HG03575 (cell line): ENCODE results near the gene PRDX4.
"Not testable (repeated sequence)": the region's sequence is repeated elsewhere in the genome, so short reads cannot be mapped to it uniquely, and the experiment has no call there.

Experiments used
- ATAC-seq: cut with Tn5 transposase; IDR thresholded peaks from one replicate; pipeline ENCODE4 v1.9.1; 2021; ENCODE audit not compliant: unreplicated experiment, insufficient number of reproducible peaks, low FRiP score; ENCODE audit errors: extremely low read depth

PRDX4 gene

DNA sequence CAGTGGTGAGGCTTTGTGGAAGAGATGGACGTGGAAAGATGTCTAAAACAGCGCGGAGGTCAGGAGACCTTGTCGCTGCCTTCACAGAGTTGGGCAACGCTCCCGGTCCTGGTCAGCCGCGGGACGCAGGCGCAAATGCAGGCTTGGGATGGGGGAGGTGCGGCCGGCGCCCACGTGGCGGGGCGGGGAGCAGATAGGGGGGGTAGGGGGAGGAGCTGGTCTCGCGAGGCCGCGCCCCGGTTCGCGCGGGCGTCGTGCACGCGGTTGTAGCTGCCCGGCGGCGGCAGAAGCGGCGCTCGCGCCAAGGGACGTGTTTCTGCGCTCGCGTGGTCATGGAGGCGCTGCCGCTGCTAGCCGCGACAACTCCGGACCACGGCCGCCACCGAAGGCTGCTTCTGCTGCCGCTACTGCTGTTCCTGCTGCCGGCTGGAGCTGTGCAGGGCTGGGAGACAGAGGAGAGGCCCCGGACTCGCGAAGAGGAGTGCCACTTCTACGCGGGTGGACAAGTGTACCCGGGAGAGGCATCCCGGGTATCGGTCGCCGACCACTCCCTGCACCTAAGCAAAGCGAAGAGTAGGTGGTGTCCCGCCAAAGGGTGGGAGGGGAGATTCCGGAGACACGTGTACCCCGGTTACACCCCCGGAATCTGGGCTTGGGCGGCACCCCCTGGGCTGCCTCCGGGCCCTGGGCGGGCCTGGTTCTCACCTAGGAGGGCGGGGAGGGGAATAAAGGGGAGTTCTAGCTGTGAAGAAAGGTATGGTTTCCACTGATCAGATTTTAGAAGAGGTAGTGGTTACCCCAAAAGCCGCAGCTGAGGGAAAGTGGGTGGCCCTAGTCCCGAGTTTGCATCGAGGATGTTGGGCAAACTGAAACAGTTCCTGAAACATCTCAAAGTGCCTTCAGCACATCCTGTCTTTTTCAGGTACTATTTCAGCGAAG, at the start of gene PRDX4:
Gene PRDX4 (plus strand): TSS at position 255 of the 939 bp plus-strand sequence. CDS start 78 bp downstream, at position 333.
- no peak for ATAC-seq

DNA sequence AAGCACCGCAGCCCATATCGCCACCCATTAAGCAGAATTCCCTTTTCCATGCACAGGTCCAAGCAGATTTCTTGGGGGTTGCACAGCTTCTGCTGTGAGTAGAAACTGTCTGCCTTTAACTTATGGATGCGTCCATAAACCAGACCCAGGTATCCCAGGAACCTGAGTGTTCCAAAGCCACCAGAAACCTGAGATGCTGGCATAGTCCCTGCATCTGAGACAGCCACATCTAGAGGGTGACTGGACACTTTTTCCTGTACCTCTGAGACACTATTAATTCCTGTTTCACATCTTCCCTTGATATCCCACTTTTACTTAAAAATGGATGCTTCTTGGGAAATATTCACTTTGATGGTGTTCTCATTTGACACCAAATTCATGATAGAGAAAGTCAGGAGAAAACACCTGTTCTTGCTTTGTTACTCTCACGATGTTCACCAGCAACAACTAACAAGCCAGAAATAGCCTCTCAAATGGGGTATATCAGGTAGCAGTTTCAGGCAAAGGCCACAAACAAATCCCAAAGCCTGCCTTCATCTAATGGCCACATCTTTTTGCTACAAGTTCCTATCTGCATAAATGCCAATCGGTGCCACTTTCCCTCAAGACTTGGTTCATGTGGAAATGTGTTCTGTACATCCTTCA, 45.5 kb upstream of the PRDX4 start:
- no peak for ATAC-seq

DNA sequence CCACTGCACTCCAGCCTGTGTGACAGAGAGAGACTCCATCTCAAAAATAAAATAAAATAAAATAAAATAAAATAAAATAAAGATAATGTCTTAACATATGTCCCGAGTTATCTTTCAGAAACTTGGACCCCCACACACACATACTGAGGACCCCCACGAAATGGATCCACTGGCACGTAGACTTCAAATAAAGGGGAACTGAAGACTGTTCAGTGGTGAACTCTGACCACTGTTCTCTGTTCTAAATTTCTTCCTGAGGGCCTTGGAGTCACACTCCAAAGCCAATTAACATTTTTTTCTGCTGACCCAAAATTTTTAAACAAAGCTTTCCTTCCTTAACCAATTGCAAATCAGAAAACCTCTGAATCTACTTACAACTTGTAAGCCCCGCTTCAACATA, 43.5 kb upstream of the PRDX4 start:
- ATAC-seq = no peak

DNA sequence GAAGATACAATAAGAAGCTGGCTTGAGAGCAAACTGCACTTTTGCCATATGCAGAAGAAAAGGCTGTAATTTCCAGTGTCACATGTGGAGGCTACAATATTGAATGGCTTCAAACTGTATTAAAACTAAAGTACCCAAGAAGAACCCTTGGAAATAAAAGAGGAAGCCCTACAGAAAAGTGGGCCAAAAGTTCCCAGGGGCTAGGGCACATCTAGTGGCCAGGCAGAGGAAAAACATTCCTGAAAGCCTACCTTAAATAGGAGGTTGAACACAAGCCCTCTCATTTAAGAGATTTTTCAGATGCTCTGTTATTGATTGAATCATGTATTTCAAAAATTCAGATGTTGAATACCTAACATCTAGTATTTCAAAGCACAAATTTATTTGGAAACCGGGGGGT, 40.6 kb upstream of the PRDX4 start:
- no peak for ATAC-seq

DNA sequence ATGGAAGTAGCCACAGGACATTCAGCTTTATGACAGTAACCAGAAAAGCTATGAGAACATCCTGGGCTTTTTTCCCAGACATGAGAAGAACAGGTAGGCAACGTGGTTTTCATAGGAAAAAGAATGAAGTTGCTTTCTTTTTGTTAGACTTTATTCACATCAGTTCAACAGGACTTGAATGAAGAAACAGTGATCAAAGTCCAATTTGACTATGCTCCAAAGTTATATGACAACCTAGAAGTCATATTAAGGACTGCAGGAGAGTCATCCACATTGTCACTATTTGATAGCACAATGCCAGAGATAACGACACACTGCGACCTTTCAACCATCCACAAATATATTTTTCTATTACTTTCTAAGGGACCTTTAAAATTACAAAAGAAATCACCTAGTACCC, 39.2 kb upstream of the PRDX4 start:
- ATAC-seq = no peak

DNA sequence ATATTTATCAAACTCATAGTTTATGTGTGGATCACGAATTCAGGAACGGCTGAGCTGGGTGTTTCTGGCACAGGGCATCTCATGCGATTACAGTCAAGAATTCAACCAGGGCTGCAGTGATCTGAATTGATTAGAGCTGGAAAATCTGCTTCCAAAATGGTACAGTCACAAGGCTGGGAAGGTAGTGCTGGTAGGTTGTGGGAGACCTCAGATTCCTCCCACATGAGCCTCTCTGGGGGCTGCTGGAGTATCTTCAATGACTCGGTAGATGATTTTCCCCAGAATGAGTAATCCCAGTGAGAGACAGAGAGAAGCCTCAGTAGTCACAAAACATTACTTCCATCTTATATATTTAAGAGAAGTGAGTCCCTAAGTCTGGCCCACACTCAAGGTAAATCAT, 36.2 kb upstream of the PRDX4 start:
- no peak for ATAC-seq

DNA sequence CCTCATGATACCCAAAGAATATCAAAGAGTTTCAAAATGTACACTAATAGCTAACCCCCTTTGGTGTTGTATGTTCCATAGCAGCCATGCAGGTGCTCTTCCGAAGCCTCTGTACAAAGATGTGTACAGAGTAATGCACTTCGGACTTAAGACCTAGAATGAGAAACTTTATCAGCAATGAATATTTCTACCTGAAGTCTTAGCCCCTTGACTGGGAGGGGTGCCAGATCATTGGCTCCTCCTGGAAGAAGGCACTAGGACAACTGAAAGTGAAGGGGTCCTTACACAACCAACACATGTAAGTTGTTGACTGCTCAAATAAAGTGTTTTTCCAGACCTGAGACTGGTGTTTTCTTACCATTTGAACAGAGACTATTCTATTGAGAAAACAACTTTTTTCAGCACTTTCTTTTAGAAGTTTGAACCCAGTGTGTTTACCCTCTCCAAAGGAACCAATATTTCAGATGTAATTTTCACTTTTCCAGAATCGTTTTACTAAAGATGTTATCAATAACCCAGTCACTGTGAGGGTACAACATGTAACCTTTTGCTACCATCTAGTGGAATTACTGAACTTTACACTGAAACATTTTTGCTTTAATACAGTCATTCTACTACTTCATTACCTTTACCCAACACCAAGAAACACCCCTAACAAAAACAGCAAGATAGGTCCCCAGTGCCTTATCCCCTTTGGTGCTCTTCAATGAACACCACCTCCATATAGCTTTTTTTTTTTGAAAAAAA, 33.3 kb upstream of the PRDX4 start:
- no peak for ATAC-seq

DNA sequence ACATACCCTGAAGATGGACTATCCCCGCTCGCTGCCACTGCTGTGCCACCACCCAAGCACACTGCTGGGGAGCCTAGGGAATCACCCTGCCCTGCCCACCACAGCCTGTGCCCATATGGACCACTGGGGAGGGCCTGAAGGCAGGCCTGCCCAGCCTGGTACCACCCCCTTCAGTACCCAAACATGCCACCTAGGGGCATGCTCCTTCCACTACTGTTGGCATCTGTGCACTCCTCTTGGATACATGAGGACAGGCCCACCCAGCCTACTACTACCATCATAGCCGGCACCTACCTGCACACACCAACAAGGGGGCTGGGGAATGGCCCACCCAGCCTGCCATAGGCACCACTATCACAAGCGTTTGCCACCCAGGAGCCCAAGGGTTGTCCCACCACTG, 30.1 kb upstream of the PRDX4 start:
- no peak for ATAC-seq

DNA sequence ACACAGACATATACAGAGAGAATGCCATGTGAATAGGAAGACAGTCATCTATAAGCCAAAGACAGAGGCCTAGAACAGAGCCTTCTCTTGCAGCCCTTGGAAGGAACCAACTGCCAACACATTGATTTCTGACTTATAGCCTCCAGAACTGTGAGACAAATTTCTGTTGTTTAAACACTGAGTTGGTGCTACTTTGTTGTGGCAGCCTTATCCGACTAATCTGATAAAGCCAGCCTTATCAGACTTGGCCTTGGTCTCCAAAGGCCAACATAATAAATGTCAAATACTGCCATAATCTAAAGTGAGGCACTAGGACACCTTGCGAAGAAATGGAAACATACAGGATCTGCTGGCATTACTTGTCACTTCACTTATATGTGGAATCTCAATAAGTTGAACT, 24.3 kb upstream of the PRDX4 start:
- ATAC-seq = no peak

DNA sequence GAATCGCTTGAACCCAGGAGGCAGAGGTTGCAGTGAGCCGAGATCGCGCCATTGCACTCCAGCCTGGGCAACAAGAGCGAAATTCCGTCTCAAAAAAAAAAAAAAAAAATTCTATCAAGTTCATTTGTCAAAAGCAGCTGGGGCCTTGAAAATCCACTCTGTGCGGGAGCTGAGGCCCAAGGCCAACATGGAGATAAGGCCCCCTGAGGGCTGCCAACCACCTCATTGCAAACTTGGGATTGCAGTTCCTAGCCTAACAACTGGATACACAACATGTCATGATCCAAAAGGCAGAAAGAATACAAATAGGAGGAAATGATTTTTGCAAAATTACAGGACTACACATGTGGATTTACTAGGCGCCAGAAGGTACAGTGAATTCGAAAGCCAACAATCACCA, 22.5 kb upstream of the PRDX4 start:
- no peak for ATAC-seq

DNA sequence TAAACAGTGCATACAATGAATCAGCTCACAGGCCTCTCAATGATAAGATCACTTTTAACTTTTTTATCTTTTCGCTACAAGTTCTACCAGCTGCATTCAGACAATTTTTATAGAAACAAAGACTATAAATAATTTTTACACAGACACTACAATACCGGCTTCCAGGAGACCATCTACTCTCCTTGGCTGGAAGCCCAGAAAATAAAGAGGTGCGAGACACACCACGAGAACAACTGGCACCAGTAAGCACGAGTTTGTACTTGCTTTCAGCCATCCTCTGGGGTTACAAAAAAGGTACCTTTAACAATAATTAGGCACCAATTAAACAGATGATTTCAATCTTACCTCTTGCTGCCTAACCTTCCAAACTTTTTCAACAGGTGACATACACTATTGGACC, 11.2 kb upstream of the PRDX4 start:
- no peak for ATAC-seq

DNA sequence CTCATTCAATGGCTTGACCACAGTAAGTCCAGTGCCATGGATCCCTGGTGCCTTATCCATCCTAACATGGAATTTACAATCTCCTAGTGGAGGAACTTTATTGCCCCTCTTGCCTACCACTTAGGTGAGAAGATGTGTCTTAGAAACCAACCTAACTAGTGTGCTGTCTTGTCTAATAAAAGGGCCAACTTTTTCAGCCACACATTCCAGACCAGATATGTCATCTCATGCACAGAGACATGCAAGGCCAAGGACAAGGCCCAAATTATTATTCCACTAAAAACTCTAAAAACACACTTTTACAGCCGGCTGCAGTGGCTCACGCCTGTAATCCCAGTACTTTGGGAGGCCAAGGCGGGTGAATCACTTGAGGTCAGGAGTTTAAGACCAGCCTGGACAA, 10.6 kb upstream of the PRDX4 start:
- no peak for ATAC-seq

DNA sequence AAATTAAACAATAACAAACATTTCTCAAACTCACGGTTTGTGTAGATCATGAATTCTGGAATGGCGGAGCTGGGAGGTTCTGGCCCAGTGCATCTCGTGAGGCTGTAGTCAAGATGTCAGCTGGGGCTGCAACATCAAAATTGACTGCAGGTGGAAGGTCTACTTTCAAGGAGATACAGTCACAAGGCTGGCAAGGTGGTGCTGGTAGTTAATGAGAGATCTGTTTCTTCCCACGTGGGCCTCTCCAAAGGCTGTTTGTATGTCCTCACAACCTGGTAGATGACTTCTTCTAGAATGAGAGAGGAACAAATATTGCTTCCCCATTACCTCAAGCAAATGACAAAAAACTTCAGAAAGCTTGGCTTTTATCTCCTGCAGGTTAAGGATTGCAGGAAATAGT, 8.0 kb upstream of the PRDX4 start:
- no peak for ATAC-seq

DNA sequence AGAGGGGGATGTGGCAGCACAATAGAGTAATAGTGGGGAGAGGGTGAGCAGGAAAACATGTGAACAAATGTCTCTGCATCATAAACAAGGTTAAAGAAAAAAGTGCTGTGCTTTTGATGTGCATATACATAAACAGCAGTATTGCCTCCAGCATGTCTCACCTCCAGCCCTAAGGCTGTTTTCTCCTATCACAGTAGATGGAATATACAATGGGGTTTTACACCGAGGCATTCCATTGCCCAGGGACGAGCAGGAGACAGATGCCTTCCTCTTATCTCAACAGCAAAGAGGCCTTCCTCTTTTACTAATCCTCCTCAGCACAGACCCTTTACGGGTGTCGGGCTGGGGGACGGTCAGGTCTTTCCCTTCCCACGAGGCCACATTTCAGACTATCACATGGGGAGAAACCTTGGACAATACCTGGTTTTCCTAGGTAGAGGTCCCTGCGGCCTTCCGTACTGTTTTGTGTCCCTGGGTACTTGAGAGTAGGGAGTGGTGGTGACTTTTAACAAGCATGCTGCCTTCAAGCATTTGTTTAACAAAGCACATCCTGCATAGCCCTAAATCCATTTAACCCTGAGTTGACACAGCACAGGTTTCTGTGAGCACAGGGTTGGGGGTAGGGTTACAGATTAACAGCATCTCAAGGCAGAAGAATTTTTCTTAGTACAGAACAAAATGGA, 7.1 kb upstream of the PRDX4 start:
- not testable (repeated sequence) for ATAC-seq

DNA sequence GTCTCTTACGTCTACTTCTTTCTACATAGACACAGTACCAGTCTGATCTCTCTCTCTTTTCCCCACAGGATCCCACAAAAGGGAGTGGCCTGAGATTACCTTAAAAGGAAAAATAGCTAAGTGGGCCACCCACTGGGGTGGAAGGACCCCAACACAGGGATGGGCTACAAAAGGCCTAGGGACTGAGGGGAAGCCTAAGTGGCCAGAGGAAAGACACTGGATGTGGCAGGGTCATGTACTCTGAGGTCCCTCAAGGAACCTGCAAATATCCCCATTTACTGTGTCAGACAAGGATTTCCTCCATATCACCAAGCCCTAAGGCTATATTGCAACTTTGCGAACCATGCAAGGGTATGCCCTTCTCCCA, 6.5 kb upstream of the PRDX4 start:
- ATAC-seq = no peak

DNA sequence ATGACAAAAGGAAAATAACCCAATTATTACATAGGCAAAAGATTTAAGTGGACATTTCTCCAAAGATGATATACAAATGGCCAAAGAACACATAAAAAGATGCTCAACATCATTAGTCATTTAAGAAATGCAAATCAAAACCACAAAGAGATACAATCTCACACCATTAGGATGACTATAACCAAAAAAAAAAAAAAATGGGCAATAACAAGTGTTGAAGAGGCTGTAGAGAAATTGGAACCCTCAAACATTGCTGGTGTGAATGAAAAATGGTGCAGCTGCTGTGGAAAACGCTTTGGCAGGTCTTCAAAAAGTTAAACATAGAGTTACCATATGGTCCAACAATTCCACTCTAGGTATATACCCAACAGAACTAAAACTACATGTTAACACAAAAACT, 5.6 kb upstream of the PRDX4 start:
- ATAC-seq = no peak

DNA sequence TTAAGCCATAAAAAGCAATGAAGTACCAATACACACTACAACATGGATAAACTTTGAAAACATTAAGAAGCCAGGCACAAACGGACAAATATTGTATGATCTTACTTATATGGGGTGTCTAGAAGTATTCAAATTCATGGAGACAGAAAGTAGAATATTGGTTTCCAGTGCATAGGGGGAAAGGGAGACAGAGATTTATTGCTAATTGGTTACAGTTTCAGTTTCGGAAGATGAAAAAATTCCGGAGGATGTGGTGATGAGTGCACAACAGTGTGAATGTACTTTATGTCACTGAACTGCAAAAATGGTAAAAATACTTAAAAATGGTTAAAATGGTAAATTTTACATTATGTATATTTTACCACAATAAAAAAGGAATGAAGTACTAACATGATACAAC, 5.1 kb upstream of the PRDX4 start:
- ATAC-seq = no peak

DNA sequence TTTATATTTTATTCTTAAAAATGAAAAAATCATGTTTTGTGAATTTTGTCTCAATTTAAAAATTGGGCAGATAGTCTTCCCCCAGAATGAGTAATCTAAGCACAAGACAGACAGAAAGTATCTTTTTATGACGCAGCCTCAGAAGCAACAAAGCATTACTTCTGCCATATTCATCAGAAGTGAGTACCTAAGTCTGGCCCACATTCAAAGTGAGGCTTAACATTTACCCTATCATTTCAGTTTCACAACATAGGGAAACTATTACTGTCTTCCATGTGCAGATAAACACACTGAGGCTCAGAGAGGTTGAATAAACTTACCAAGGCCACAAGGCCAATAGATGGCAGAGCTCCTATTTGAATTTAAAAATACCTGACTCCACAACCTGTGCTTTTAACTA, 4.4 kb upstream of the PRDX4 start:
- no peak for ATAC-seq

DNA sequence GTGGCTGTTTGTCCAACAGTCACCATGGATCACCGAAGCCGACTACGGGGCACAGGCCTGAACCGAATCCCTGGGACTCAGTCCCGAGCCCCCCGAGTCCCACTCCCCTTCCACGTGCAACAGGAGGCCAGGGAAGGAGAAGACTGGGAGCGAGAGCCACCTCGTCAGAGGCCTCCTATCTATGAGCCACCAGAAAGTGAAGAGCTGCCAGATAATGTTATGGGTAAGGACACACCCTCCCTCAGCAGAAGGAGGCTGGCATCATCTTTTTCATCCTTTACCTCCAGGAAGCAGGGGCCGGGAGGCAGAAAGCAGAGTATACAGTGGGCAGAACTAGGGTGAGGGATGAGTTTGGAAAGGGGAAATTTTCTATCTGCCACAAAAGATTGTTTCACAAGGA, 2.8 kb upstream of the PRDX4 start:
- no peak for ATAC-seq
